CD4-positive, alpha-beta T cell treated with Interleukin-15 for 1 hour (primary cell): Measurements from ENCODE around the gene CCDC198.

ENCODE experiments used
- DNase-seq: peaks from one replicate; pipeline ENCODE4 v3.0.0-alpha.2; 2020

Gene CCDC198

GRCh38 chr14:57461777-57462320, 31.8 kb downstream of the CCDC198 start:
- no peak for DNase-seq

GRCh38 chr14:57435923-57436322, 57.7 kb downstream of the CCDC198 start:
- DNase-seq = no peak

- DNase-seq = no peak
These were observed 72.7 kb downstream of the CCDC198 start for GRCh38 chr14:57420986-57421385.

- no peak for DNase-seq
These were observed 73.6 kb downstream of the CCDC198 start for GRCh38 chr14:57420033-57420432.
